Measurements from ENCODE around the gene SEMA3C.

The SEMA3C gene

DNA sequence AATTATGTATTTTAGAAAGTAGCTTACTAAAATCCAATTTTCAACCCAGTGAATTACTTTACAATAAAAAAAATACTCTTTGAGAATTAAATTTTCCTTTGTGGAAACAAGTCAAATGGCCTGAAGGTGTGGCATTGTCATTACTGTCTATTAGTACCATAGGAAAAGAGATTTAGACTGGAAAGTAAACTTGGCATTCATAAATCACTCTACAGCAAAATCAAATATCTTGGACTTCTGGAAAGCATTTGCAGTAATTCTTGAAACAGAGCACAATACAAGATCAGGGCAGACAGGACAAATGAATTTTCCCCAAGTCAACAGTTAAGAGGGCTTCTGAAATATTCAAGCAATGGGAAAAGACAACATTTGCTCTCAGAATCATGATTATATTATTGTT lies 28.0 kb upstream of the SEMA3C start:
- DNase-seq (ENCODE audit: insufficient read length, low spot score) (no peak), FAIRE-seq (no peak)
- TF ChIP-seq SPI1 (IDR thresholded peaks at IDR 0.05; ENCODE audit: low read depth, low read length) (no peak), POU2F2 (IDR thresholded peaks at IDR 0.05; ENCODE audit: low read depth, low read length) (no peak), POLR2A (IDR thresholded peaks at IDR 0.05; ENCODE audit: low read depth, low read length) (no peak), PAX5 (IDR thresholded peaks at IDR 0.05; ENCODE audit: insufficient read depth, low read length, severe bottlenecking) (no peak), TAF1 (IDR thresholded peaks at IDR 0.05; ENCODE audit: low read depth, low read length) (no peak), POLR2AphosphoS5 (IDR thresholded peaks at IDR 0.05; ENCODE audit: low read depth, low read length) (no peak)

DNA sequence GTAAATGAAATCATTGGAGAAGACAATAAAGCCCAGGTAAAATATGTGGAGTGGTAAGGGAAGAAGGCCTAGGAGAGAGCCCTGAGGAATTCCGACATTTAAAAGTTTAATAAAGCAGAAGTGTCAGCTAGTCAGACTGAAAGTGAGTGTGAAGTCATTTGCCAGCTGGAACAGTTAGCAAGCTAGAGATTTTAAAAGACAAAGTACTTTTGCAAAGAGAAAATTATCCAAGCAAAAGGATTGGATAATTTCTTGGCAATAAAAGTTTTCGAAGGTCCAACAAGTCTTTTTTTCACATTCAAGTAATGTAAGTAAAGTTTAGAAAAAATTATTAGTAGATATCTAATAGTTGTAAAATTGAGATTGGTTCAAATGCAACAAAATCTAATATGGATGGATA lies 27.1 kb upstream of the SEMA3C start:
- DNase-seq (ENCODE audit: insufficient read length, low spot score) (no peak), FAIRE-seq (no peak)
- TF ChIP-seq SPI1 (IDR thresholded peaks at IDR 0.05; ENCODE audit: low read depth, low read length) (no peak), POU2F2 (IDR thresholded peaks at IDR 0.05; ENCODE audit: low read depth, low read length) (no peak), TAF1 (IDR thresholded peaks at IDR 0.05; ENCODE audit: low read depth, low read length) (no peak), POLR2AphosphoS5 (IDR thresholded peaks at IDR 0.05; ENCODE audit: low read depth, low read length) (no peak), POLR2A (IDR thresholded peaks at IDR 0.05; ENCODE audit: low read depth, low read length) (no peak), PAX5 (IDR thresholded peaks at IDR 0.05; ENCODE audit: insufficient read depth, low read length, severe bottlenecking) (no peak)

DNA sequence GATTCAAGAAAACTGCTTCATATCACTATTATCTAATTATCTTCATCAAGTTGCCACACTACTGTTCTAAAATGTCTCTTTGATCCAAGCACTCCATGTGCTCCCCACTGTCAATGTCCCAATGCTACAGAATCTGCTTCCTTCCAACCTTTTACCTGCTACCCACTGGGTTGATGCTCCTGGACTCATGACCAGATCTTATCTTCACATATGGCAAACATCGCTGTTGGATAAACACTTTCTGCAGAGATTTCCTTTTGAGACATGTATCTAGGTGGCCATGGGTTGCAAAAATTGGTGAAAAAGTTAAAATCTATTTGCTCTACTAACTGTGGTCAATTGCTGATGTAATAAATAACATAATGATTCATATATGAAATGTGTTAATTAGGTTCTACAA lies 24.5 kb upstream of the SEMA3C start:
- TF ChIP-seq POLR2AphosphoS5 (IDR thresholded peaks at IDR 0.05; ENCODE audit: low read depth, low read length) (no peak), POLR2A (IDR thresholded peaks at IDR 0.05; ENCODE audit: low read depth, low read length) (no peak), TAF1 (IDR thresholded peaks at IDR 0.05; ENCODE audit: low read depth, low read length) (no peak), SPI1 (IDR thresholded peaks at IDR 0.05; ENCODE audit: low read depth, low read length) (no peak), PAX5 (IDR thresholded peaks at IDR 0.05; ENCODE audit: insufficient read depth, low read length, severe bottlenecking) (no peak), POU2F2 (IDR thresholded peaks at IDR 0.05; ENCODE audit: low read depth, low read length) (no peak)
- no peak for FAIRE-seq
- no peak for DNase-seq (ENCODE audit: insufficient read length, low spot score)

DNA sequence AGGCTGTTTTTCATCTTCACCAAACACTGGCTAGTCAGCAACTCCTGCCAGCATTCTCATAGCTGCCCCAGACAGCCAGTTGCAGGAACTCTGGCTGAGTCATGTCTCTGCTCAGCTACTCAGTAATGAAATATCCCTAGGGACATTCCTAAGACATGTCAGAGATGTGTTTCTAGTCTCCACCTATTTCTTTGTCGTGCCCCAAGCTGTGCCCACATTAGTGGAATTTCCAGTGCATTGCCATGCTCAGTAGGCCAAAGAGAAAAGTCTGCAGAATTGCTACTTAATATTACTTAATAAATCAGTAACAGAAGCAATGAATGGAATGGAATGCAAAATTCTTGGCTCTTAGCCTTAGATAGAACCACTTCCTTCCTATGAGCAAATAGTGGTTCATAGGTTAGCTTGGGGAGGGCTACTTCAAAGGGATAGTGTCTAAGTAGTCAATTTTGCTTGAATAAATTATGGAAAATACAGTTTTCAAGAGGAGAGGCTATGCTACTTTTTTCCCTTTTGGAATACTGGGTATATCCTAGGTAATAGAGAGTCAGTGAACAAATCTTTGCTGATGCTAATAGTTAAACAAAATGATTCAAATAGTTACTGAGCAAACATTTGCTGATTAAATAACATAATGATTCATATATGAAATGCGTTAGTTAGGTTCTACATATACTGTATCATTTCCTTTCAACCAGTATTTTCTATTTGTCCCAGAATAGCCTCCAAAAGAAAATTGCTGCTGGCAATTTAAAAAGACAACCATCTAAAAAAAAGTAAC lies 23.6 kb upstream of the SEMA3C start:
- DNase-seq (ENCODE audit: insufficient read length, low spot score) (no peak), FAIRE-seq (no peak)
- no peak for TF ChIP-seq POU2F2 (IDR thresholded peaks at IDR 0.05; ENCODE audit: low read depth, low read length)
- TF ChIP-seq POLR2AphosphoS5 (IDR thresholded peaks at IDR 0.05; ENCODE audit: low read depth, low read length): no peak
- TF ChIP-seq TAF1 (IDR thresholded peaks at IDR 0.05; ENCODE audit: low read depth, low read length): no peak
- TF ChIP-seq PAX5 (IDR thresholded peaks at IDR 0.05; ENCODE audit: insufficient read depth, low read length, severe bottlenecking): no peak
- TF ChIP-seq POLR2A (IDR thresholded peaks at IDR 0.05; ENCODE audit: low read depth, low read length): no peak
- no peak for TF ChIP-seq SPI1 (IDR thresholded peaks at IDR 0.05; ENCODE audit: low read depth, low read length)

DNA sequence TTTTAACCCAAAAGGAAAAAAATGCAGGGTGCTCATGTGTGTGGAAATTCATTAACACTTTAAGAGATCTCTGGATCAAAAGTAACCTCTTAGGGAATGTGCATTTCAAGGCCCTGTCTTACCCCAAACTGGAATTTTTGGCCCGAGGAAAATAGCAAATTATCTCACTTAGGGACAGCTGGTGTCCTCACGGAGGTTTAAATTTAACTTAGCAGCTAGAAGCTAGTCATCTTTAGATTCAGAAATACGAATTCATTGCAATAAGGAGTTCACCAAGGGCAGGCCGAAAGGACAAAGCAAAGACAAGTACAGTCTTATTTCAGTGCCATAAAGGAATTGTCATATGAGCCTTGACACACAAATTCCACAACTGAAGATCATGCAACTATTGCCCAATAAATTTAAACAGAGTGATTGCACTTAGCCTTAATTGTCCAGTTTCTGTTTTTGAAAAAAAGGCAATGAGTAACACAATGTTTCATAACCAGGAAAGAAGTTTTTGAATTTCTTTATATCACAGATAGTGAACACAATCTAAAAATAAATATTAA lies 22.4 kb upstream of the SEMA3C start:
- TF ChIP-seq POU2F2 (IDR thresholded peaks at IDR 0.05; ENCODE audit: low read depth, low read length) (no peak), POLR2A (IDR thresholded peaks at IDR 0.05; ENCODE audit: low read depth, low read length) (no peak)
- FAIRE-seq (no peak), DNase-seq (ENCODE audit: insufficient read length, low spot score) (no peak)

DNA sequence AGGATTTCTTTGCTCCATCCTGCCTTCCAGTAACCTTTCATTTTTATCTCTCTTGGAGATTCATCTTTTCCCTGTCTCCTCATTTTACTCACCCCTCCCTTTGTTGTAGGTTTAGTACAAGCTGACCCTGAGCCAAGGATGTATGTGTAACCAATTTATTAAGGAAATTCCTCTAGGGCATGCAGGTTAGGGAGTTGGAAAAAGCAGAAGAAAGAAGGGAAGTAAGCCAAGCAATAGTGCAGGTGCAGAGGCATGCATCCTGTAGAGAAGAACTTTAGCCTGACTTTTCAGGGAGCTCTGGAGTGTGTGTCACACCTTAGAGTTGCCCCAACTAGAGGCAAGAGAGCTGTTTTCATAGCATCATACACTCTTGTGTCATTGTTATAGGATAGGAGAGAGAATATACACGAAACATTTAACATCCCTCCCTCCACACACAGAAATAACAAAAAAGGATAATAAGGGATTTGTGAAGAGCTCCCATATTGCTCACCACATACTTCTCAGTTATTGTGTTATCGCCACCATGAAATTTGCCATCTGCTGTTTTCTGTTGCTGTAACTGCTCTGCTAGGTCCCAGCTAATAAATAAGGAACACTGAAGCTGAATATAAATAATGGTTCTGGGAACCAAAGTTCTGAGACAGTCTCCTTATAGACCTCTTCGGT lies 21.8 kb upstream of the SEMA3C start:
- TF ChIP-seq PAX5 (IDR thresholded peaks at IDR 0.05; ENCODE audit: insufficient read depth, low read length, severe bottlenecking) (no peak), TAF1 (IDR thresholded peaks at IDR 0.05; ENCODE audit: low read depth, low read length) (no peak), POLR2A (IDR thresholded peaks at IDR 0.05; ENCODE audit: low read depth, low read length) (no peak), POU2F2 (IDR thresholded peaks at IDR 0.05; ENCODE audit: low read depth, low read length) (no peak), SPI1 (IDR thresholded peaks at IDR 0.05; ENCODE audit: low read depth, low read length) (no peak), POLR2AphosphoS5 (IDR thresholded peaks at IDR 0.05; ENCODE audit: low read depth, low read length) (no peak)
- FAIRE-seq (no peak), DNase-seq (ENCODE audit: insufficient read length, low spot score) (no peak)

DNA sequence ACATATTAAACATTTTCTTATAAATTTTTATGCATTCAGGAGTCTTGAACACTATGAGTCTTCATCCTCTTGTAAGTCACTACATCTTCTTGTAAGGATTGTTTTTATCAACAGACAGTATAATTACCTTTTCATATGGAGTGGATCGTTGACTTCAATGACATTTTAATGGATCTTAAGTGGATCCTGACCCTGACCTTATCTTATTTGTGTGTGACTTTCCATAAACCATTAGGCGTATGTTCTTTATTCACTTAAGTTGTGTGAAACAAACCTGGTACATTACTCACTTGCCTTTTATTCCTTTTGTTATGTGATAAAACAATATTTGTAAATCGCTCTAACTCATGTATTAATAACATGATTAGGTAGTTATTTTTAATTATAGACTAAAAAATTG lies 18.5 kb upstream of the SEMA3C start:
- TF ChIP-seq POLR2A (IDR thresholded peaks at IDR 0.05; ENCODE audit: low read depth, low read length) (no peak), SPI1 (IDR thresholded peaks at IDR 0.05; ENCODE audit: low read depth, low read length) (no peak)
- FAIRE-seq (no peak), DNase-seq (ENCODE audit: insufficient read length, low spot score) (no peak)

DNA sequence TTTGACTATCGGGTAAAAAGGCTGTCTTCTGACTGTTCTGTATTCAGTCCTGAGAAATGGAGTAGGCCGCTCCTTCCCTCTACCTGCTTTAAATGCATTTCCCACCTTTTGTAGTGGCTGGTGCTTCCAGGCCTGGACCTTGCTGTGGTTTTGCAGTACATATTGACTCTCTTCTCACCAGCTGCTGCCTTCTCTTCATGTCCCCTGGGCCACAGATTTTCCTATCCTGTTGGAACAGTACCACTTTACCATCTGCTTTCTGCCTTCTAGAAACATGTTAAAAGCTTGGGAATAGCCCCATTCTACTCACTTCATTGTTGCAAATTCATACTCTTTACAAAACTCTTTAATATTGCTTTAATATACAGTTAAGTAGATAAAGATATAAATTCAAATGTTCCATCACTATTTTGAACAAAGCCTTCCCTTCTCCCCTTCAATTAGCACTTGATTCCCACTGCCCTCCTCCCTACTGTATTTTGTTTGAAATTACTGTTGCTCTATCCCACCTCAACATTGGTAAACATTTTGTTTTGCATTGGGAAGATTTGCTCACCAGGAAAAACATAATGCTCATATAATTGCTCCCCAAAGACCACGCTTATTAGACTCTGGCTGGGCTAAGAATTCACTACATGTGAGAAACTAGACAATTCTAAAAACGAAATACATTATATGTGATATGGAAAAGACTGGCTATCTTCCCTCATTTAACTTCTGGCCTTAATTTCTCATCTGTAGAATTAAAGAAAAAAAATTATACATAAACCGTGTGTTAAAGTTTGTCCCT lies 17.3 kb upstream of the SEMA3C start:
- FAIRE-seq: no peak
- TF ChIP-seq POU2F2 (IDR thresholded peaks at IDR 0.05; ENCODE audit: low read depth, low read length): no peak
- no peak for TF ChIP-seq POLR2A (IDR thresholded peaks at IDR 0.05; ENCODE audit: low read depth, low read length)
- no peak for TF ChIP-seq POLR2AphosphoS5 (IDR thresholded peaks at IDR 0.05; ENCODE audit: low read depth, low read length)
- TF ChIP-seq TAF1 (IDR thresholded peaks at IDR 0.05; ENCODE audit: low read depth, low read length): no peak
- TF ChIP-seq PAX5 (IDR thresholded peaks at IDR 0.05; ENCODE audit: insufficient read depth, low read length, severe bottlenecking): no peak
- TF ChIP-seq SPI1 (IDR thresholded peaks at IDR 0.05; ENCODE audit: low read depth, low read length): no peak

DNA sequence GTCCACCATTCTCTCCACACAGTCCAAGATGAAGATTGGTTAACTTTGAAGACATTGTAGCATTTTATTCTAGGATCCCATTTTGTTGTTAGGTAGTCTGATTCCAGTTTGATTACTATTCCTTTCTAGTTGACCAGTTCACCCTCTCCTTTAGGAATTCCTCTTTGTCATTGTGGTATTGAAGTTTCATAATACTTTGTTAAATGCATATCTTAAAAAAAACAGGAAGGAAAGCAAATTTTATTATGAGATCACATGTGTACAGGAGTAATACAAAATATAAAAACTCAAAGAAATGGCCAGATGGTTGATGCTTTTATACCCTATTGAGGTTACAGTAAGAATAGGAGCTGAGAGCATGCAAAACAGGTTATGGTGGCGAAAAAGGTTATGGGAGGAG lies 15.5 kb upstream of the SEMA3C start:
- DNase-seq (ENCODE audit: insufficient read length, low spot score): no peak
- no peak for FAIRE-seq
- TF ChIP-seq SPI1 (IDR thresholded peaks at IDR 0.05; ENCODE audit: low read depth, low read length) (no peak), PAX5 (IDR thresholded peaks at IDR 0.05; ENCODE audit: insufficient read depth, low read length, severe bottlenecking) (no peak), TAF1 (IDR thresholded peaks at IDR 0.05; ENCODE audit: low read depth, low read length) (no peak), POLR2A (IDR thresholded peaks at IDR 0.05; ENCODE audit: low read depth, low read length) (no peak), POU2F2 (IDR thresholded peaks at IDR 0.05; ENCODE audit: low read depth, low read length) (no peak), POLR2AphosphoS5 (IDR thresholded peaks at IDR 0.05; ENCODE audit: low read depth, low read length) (no peak)

More for the DNA sequence above, 17.3 kb upstream of the SEMA3C start:
- DNase-seq (ENCODE audit: insufficient read length, low spot score): no peak
